ENCODE data around the gene SEMA5B.

SEMA5B gene

DNA sequence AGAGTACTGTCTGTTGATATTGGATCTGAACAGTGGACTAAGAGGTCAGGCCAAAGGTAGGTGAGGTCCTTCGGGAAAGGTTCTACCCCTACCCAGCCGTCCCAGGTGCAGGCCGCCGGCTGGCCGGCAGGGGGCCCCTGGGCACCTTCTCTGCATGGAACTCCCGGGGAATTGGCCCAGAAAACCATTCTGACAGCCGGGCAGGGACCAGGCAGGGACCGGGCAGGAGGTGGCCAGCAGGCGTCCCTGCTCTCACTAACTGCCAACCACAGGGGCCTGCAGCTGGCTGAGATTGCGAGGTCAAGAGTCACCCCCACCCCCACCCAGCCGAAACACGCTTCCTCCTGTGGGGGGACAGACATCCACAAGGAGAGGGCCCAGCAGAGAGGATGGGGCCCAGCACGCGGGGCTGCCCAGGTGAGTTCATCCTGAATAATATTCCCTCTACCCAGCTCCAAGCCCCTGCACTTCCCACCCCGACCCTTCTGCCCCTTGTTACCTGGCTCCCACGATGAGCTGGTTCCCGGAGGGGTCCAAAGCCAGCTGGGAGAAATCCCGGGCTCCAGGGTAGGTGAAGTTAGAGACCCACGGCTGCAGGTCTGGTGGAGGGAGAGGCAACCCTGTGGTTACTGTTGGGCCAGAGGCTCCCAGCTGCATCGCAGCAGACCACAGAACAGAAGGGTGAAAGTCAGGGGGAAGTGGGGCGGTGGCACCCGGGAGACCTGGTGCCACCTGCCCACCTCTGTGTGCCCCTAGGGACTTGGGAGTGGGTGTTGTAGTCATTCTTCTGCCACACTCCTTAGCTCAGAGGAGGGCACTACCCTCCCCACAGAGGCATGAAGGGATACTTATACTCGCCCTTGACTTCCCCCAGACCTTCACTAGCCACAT is 84.4 kb downstream of the SEMA5B start (continued):
- TF ChIP-seq ZNF248 (tag by site-specific recombination; IDR thresholded peaks at IDR 0.05) = no peak
- TF ChIP-seq FEZF1 (tag by site-specific recombination; IDR thresholded peaks at IDR 0.05) = no peak
- TF ChIP-seq GFI1B (tag by site-specific recombination; IDR thresholded peaks at IDR 0.05) = no peak
- TF ChIP-seq ZNF792 (tag by site-specific recombination; IDR thresholded peaks at IDR 0.05) = no peak
- no peak for TF ChIP-seq SCRT1 (tag by site-specific recombination; IDR thresholded peaks at IDR 0.05; ENCODE audit: borderline replicate concordance)
- no peak for TF ChIP-seq ZNF146 (tag by site-specific recombination; IDR thresholded peaks at IDR 0.05)
- no peak for TF ChIP-seq ZFHX2 (tag by site-specific recombination; conservative IDR thresholded peaks at IDR 0.05)
- no peak for TF ChIP-seq ZNF423 (tag by site-specific recombination; IDR thresholded peaks at IDR 0.05)
- no peak for TF ChIP-seq GLI4 (tag by site-specific recombination; IDR thresholded peaks at IDR 0.05)
- TF ChIP-seq, protein P1, sequence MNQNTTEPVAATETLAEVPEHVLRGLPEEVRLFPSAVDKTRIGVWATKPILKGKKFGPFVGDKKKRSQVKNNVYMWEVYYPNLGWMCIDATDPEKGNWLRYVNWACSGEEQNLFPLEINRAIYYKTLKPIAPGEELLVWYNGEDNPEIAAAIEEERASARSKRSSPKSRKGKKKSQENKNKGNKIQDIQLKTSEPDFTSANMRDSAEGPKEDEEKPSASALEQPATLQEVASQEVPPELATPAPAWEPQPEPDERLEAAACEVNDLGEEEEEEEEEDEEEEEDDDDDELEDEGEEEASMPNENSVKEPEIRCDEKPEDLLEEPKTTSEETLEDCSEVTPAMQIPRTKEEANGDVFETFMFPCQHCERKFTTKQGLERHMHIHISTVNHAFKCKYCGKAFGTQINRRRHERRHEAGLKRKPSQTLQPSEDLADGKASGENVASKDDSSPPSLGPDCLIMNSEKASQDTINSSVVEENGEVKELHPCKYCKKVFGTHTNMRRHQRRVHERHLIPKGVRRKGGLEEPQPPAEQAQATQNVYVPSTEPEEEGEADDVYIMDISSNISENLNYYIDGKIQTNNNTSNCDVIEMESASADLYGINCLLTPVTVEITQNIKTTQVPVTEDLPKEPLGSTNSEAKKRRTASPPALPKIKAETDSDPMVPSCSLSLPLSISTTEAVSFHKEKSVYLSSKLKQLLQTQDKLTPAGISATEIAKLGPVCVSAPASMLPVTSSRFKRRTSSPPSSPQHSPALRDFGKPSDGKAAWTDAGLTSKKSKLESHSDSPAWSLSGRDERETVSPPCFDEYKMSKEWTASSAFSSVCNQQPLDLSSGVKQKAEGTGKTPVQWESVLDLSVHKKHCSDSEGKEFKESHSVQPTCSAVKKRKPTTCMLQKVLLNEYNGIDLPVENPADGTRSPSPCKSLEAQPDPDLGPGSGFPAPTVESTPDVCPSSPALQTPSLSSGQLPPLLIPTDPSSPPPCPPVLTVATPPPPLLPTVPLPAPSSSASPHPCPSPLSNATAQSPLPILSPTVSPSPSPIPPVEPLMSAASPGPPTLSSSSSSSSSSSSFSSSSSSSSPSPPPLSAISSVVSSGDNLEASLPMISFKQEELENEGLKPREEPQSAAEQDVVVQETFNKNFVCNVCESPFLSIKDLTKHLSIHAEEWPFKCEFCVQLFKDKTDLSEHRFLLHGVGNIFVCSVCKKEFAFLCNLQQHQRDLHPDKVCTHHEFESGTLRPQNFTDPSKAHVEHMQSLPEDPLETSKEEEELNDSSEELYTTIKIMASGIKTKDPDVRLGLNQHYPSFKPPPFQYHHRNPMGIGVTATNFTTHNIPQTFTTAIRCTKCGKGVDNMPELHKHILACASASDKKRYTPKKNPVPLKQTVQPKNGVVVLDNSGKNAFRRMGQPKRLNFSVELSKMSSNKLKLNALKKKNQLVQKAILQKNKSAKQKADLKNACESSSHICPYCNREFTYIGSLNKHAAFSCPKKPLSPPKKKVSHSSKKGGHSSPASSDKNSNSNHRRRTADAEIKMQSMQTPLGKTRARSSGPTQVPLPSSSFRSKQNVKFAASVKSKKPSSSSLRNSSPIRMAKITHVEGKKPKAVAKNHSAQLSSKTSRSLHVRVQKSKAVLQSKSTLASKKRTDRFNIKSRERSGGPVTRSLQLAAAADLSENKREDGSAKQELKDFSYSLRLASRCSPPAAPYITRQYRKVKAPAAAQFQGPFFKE (tag by site-specific recombination; IDR thresholded peaks at IDR 0.05; ENCODE audit: borderline replicate concordance) = no peak
- TF ChIP-seq ZNF112 (tag by site-specific recombination; IDR thresholded peaks at IDR 0.05) = no peak
- TF ChIP-seq ZNF624 (tag by site-specific recombination; IDR thresholded peaks at IDR 0.05) = no peak
- TF ChIP-seq SALL2 (tag by site-specific recombination; IDR thresholded peaks at IDR 0.05; ENCODE audit: borderline replicate concordance) = no peak
- TF ChIP-seq ZNF707 (tag by site-specific recombination; IDR thresholded peaks at IDR 0.05) = no peak
- TF ChIP-seq ZNF776 (tag by site-specific recombination; IDR thresholded peaks at IDR 0.05; ENCODE audit: borderline replicate concordance) = no peak
- TF ChIP-seq, protein P2, sequence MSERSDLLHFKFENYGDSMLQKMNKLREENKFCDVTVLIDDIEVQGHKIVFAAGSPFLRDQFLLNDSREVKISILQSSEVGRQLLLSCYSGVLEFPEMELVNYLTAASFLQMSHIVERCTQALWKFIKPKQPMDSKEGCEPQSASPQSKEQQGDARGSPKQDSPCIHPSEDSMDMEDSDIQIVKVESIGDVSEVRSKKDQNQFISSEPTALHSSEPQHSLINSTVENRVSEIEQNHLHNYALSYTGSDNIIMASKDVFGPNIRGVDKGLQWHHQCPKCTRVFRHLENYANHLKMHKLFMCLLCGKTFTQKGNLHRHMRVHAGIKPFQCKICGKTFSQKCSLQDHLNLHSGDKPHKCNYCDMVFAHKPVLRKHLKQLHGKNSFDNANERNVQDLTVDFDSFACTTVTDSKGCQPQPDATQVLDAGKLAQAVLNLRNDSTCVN (tag by site-specific recombination; optimal IDR thresholded peaks at IDR 0.05) = no peak
- no peak for TF ChIP-seq ZNF366 (tag by site-specific recombination; conservative IDR thresholded peaks at IDR 0.05)
- TF ChIP-seq, protein P3, sequence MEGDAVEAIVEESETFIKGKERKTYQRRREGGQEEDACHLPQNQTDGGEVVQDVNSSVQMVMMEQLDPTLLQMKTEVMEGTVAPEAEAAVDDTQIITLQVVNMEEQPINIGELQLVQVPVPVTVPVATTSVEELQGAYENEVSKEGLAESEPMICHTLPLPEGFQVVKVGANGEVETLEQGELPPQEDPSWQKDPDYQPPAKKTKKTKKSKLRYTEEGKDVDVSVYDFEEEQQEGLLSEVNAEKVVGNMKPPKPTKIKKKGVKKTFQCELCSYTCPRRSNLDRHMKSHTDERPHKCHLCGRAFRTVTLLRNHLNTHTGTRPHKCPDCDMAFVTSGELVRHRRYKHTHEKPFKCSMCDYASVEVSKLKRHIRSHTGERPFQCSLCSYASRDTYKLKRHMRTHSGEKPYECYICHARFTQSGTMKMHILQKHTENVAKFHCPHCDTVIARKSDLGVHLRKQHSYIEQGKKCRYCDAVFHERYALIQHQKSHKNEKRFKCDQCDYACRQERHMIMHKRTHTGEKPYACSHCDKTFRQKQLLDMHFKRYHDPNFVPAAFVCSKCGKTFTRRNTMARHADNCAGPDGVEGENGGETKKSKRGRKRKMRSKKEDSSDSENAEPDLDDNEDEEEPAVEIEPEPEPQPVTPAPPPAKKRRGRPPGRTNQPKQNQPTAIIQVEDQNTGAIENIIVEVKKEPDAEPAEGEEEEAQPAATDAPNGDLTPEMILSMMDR (tag by site-specific recombination; IDR thresholded peaks at IDR 0.05) = peak; percentile 71
- TF ChIP-seq ZIC2 (tag by site-specific recombination; IDR thresholded peaks at IDR 0.05) = peak; percentile 29; the same call in 1 of the 2 replicates
- TF ChIP-seq ZNF555 (tag by site-specific recombination; conservative IDR thresholded peaks at IDR 0.05) = no peak
- TF ChIP-seq ZNF24 (tag by site-specific recombination; IDR thresholded peaks at IDR 0.05) = no peak
- TF ChIP-seq, protein P4, sequence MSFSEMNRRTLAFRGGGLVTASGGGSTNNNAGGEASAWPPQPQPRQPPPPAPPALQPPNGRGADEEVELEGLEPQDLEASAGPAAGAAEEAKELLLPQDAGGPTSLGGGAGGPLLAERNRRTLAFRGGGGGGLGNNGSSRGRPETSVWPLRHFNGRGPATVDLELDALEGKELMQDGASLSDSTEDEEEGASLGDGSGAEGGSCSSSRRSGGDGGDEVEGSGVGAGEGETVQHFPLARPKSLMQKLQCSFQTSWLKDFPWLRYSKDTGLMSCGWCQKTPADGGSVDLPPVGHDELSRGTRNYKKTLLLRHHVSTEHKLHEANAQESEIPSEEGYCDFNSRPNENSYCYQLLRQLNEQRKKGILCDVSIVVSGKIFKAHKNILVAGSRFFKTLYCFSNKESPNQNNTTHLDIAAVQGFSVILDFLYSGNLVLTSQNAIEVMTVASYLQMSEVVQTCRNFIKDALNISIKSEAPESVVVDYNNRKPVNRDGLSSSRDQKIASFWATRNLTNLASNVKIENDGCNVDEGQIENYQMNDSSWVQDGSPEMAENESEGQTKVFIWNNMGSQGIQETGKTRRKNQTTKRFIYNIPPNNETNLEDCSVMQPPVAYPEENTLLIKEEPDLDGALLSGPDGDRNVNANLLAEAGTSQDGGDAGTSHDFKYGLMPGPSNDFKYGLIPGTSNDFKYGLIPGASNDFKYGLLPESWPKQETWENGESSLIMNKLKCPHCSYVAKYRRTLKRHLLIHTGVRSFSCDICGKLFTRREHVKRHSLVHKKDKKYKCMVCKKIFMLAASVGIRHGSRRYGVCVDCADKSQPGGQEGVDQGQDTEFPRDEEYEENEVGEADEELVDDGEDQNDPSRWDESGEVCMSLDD (tag by site-specific recombination; IDR thresholded peaks at IDR 0.05) = no peak
- TF ChIP-seq ZNF660 (tag by site-specific recombination; IDR thresholded peaks at IDR 0.05) = 0 out of 2 replicates have a peak, but pooled peaks have one; percentile 27
- TF ChIP-seq, protein P5, sequence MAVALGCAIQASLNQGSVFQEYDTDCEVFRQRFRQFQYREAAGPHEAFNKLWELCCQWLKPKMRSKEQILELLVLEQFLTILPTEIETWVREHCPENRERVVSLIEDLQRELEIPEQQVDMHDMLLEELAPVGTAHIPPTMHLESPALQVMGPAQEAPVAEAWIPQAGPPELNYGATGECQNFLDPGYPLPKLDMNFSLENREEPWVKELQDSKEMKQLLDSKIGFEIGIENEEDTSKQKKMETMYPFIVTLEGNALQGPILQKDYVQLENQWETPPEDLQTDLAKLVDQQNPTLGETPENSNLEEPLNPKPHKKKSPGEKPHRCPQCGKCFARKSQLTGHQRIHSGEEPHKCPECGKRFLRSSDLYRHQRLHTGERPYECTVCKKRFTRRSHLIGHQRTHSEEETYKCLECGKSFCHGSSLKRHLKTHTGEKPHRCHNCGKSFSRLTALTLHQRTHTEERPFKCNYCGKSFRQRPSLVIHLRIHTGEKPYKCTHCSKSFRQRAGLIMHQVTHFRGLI (tag by site-specific recombination; IDR thresholded peaks at IDR 0.05) = 0 out of 2 replicates have a peak, but pooled peaks have one; percentile 20

Measured in HEK293 (cell line).